ENCODE data around the gene IGF1R.

Gene IGF1R

GRCh38 chr15:98712845-98713584 lies 64.7 kb downstream of the IGF1R start:
- no peak for FAIRE-seq

GRCh38 chr15:98713585-98714001 lies 65.3 kb downstream of the IGF1R start:
- FAIRE-seq: no peak

DNA sequence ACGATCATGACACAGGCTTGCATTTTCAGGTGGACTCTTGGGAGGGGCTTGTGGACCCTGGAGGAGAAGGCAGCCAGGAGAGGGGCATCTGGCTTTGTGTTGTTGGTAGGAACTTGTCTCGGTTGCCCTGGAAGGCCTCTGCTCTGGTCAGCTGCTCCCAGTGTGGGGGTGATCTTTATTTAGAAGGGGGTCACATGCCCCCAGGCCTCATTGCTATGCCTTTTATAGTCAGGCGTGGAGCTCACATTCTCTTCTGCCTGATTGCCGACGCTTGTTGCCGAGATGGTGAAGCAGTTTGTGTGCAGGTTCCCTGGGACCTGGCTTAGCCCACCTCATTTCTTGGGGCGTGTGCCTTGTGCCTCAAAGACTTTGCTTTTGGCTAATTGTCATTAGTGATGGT lies 66.6 kb downstream of the IGF1R start:
- FAIRE-seq: no peak

- no peak for FAIRE-seq
These were observed 67.1 kb downstream of the IGF1R start for GRCh38 chr15:98715401-98715800.

DNA sequence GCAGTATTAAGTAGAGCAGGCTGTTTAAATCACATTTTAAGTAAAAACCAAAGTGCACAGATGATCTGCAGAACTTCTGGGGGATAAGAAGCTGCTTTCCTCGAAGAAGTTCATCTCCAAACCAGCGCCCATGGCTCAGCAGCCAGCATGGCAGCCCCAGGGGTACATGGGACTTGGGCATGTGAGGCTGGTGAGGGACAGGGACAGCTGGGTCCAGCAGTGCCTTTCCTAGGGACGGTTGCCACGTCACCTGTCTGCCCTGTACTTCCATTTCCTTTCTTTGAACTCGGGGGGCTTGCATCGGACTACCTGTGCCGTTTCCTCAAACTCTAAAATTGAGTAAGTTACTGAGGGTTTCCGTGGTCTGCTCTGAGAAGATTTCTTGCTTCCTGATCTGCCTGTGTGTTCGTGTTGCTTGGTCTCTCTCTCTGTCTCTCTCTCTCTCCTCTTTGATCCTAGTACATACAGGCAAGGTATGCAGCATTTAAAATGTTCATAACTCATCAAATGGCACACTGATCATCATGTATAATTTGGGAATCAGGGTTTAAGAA lies 67.6 kb downstream of the IGF1R start:
- FAIRE-seq: no peak

DNA sequence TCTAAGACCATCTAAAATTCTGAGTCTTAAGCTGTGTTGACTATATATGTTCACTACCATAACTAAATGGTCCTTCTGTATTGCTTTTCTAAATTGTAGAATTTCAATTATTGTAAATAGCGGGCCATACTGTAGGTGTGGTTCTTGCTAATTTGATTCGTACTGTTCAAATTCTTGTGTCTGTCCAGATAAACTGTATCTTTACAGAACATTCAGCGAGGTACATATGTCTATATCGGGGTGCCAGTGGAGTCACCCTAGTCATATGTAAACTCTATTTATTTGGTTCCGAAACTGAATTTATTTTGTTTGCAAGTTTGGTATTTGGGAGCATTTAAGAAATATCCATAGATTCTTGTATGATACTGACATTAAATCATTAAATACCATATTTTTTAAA lies 69.0 kb downstream of the IGF1R start:
- no peak for FAIRE-seq

DNA sequence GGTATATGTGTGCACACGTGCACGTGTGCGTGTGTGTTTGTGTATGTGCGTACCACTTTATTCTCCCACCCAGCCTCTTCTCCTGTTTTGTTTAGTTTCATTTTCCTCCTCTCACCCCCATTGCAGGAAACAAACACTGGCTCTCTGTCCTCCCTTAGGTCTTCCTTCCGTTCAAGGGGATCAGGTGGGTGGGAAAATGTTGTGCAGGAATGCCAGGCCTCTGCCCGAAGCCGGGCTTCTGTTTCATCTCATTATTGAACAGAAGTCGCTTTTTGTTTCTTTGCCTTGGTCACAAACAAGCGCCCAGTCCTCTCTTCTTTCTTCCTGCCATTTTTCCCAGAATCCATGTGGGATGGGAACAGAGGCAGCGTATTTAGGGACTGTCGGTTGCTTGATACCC lies 69.6 kb downstream of the IGF1R start:
- no peak for FAIRE-seq

DNA sequence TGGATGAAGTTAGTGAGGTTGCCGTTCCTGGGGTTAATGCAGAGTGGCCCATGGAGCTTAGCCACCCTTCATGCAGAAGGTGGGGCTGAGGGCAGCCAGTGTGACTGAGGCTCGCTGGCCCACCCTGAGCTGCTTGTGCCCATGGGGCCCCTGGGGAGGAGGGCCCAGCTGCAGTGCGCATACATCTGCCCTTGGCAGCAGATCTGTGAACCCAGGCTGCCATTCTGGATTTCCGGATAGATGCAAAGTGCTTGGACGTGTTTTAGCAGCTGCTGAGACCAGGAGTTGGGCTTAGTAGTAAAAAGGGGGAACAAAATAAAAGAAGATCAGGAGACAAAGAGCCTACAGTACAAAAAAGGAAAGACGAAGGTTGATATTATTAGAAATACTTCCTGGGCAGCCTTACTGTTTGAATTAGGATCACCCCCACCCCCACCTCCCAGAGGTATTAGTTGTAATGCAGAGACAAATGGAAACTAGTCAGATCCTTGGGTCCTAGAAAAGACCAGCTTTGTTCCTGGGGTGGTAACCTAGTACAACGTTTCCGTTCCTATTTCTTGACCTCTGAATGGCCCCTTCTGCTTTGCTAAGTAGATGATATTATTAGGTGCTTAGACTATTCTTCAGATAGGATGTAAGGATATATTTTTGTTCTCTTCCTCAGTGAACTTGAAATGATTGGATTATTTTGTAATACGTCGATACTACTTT lies 70.2 kb downstream of the IGF1R start:
- FAIRE-seq: no peak

DNA sequence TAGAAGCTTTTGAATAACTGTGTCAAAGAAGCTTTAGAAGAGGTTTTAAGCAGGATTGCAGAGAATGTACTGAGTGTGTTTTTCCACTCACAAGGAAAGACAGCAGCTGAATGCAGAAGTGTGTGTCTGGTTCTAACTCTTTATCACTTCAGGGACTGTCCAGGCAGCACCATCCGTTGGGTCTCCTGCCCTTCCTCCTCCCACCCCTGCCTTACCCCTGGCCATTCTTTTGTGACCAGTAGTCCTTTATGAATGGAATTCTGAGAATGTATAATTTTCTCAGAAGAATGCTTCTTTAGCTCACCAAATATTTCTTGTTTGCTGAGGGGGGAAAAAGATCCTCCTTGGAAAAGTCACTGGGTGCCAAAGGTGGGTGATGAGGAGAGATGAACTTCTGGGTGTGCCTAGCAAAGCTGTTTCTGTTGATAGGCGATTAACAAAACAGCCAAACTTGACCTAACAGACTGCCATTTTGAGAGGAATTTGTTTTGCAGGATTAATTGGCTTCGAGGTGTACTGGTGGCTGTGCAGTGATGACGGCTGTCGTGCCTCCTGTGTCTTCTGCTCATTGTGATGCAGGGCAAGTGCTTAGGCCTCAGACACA lies 70.9 kb downstream of the IGF1R start:
- FAIRE-seq: no peak

GRCh38 chr15:98720031-98720430 lies 71.7 kb downstream of the IGF1R start:
- no peak for FAIRE-seq

DNA sequence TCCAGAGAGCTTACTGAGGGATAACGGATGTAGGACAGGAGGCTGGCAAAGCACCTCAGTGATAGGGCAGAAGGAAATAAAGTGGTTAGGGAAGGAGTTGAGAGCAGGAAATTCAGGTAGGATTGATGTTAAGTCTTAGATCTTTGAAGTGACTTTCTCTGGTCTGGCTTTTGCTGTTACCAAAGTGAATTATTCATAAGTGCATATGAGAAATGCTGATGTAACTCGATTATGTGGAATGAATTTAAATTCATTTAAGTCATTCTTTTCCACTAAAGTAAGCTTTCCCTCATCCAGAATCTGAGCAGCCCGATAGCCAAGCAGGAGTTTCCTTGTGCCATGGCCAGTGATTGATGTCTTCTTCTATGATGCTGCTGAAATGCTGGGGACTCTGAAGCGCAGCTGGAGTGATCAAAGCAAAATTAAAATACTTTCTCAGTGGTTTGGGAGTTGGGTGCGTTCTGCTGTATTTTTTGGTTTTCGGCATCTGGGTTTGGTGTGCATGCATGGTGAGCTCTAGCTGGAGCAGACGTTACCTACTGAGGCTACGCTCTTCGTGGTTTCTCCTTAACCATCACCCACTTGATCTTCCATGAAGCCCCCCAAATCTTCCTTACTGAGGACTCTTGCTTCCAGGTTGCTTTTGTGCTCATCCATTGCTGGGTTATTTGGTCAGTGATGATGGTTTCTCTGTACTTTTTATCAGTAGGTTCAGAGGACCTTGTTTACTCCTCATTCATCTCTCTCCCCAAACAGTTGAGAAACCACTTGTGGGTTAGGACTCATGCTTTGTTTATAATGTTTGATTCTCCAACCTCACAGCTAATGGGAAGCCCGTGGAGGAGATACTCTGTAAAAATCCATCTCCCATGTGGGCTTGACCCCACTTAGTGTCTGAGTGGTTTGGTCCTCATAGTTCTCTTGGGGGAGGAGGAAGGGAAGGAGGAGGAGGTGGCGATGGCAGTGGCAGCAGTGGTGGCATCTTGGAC lies 72.5 kb downstream of the IGF1R start:
- no peak for FAIRE-seq

- no peak for FAIRE-seq
These were observed 73.9 kb downstream of the IGF1R start for GRCh38 chr15:98722209-98722608.

DNA sequence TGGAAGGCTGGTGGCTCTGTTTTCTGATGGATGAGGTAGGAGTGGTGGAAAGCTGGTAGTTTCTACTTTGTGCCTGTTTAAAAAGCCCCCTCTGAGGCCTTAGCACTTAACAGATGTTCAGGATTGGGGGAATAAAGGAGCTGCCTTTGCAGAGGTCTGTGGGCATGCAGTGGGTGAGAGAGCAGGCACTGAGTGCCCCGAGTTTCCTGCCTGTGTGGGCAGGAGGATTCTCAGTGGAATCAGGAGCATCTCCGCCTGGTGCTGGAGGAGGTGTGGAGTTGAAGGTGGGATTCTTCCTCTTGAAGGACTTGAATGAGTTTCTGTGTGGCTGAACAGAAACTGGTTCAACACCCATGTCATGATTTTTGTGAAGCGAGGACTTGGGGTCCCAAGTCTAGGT lies 74.3 kb downstream of the IGF1R start:
- no peak for FAIRE-seq

GRCh38 chr15:98723195-98723594 lies 74.9 kb downstream of the IGF1R start:
- no peak for FAIRE-seq

GRCh38 chr15:98724048-98724447 lies 75.7 kb downstream of the IGF1R start:
- FAIRE-seq: no peak

DNA sequence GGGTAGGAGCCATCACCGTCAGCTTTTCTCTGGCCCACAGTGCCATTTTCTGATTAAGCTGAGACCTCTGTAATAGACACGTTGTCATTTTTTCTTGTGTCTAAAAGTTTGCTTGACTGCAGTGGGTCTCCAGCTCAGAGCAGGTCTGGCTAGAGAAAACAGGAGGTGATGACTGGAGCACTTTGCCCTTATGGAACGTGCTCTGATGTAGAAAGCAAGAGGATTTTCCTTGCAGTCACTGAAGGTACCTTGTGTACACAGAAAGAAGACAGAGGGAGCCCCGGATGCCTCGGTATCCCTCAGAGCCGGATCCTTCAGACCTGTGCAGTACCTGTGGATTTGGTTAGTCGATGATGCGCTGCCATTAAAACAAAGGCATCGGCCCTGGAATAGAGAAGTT lies 76.2 kb downstream of the IGF1R start:
- no peak for FAIRE-seq

DNA sequence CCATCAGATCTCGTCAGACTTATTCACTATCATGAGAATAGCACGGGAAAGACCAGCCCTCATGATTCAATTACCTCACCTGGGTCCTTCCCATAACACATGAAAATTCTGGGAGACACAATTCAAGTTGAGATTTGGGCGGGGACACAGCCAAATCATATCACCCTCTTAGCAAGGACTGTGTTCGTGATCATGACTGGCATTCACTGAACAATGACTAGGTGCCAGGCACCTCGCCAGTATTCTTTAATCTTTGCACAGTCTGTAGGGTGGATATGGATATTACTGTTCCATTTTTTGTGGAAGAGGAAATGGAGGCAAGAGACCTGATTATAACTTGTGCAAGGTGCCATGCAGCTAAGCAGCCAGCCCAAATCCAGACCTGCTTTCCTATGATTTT lies 77.5 kb downstream of the IGF1R start:
- no peak for FAIRE-seq

DNA sequence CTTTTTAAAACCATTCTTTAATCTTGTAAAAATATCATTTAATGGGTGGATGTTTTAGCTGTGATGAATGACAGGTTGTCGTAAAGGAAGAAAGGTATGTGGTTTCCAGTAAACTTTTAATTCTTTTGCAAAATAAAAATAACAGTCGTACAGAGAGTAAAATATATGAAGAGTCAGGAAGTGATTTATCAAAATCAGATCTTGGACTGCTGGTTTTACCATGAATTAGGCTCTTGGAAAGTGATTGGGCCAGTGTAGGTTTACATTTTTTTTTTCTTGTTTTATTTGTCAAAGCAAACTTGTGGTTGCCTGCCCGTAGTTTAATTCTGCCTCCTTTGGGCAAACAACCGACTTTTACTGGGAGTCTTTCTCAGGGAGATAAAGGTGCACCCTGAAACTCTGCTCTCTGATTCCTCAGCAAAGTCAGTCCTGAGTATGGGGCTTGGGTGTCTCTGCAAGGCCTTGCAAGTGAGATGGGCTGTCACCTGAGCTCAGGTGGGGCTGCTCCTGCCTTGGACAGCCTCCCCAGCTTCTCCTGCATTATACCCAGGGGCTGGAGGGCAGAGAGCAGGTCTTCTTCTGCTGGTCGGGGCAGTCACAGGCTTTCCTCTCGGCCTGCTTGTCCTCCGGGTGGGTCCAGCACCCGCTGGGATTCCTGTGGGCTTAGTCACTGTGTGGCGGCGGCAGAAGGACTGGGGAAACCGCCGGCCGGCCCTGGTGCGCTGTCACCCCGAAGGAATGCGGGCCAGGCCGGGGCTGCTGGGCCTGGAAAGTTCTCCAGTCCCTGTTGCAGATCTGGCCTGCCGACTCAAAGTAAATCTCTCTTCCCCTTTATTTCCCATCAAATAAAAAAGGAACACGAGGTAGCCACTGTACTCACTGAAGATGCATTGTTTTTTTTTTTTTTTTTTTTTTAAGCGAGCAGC lies 79.0 kb downstream of the IGF1R start:
- FAIRE-seq: no peak

DNA sequence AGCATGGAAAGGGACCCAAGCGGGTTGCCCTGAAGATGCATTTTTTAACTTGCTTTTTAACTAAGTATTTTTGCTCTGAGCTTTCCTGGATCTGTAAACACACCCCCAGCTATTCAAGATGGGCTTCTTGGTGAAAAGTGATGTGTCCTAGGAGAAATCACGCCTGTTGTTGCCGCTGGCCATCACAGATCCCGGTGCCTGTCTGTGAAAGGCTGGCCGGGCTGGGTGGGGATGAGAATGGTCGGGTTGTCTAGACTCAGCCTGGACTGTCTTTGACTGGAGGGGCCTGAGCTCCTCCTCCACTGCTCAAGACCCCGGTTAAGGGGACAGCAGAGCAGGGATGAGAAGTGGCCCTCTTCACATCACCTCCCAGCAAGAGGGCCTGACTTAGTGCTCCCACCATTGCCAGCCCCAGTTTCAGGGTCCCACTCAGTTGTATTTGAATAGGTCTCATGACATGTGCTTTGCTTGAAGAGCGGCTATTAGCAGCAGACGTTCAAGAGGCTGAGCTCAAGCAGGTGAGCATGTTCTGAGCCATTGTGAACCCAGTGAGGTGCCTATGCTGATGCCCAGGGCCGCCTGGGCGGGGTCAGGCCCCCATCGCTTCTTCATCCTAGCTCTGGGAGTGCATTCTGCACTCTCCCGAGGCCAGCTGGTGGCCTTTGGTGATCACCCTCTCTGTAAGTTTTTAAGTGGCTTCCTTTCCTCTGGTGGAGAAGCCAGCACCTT lies 79.9 kb downstream of the IGF1R start:
- FAIRE-seq: no peak

DNA sequence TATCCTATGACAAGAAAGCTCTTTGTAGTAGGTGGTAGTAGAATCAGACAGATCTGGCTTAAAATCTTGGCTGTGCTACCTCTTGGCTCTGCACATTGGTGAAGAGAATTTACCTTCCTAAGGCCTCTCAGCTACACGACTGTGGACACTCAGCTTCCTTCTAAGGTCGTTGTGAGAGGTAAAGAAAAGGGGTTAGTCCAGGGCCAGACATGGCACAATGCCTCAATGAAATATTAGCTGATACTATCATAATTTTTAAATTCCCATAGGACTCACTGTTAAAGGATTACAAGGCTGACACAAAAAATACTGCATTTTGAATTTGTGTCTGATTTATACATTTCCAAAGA lies 80.4 kb downstream of the IGF1R start:
- FAIRE-seq: no peak

All from TTC549 (cell line).